ENCODE data around the gene AGBL5.
A peak's percentile ranks its signal among the peaks of the same experiment; 100 is the strongest.

Gene AGBL5

GRCh38 chr2:27050996-27051901 lies at the start of gene AGBL5:
Gene AGBL5, plus strand, starts transcription at chr2:27051668. Its CDS starts 1,291 bp downstream, at chr2:27052959.
- DNase-seq (ENCODE audit: low read depth), result peak; percentile 94

GRCh38 chr2:27001950-27002349 lies 49.5 kb upstream of the AGBL5 start:
- DNase-seq (ENCODE audit: low read depth), result no peak

- no peak for DNase-seq (ENCODE audit: low read depth)
Measured at GRCh38 chr2:27003007-27003406, 48.5 kb upstream of the AGBL5 start.

- no peak for DNase-seq (ENCODE audit: low read depth)
Measured at GRCh38 chr2:27003857-27004256, 47.6 kb upstream of the AGBL5 start.

GRCh38 chr2:27006602-27007415 lies 44.7 kb upstream of the AGBL5 start:
- DNase-seq (ENCODE audit: low read depth), result no peak

- DNase-seq (ENCODE audit: low read depth), result no peak
Measured at GRCh38 chr2:27007416-27008374, 43.8 kb upstream of the AGBL5 start.

- no peak for DNase-seq (ENCODE audit: low read depth)
Measured at GRCh38 chr2:27008678-27009077, 42.8 kb upstream of the AGBL5 start.

GRCh38 chr2:27009083-27009482 lies 42.4 kb upstream of the AGBL5 start:
- DNase-seq (ENCODE audit: low read depth), result no peak

- DNase-seq (ENCODE audit: low read depth), result no peak
Measured at GRCh38 chr2:27009716-27010115, 41.8 kb upstream of the AGBL5 start.

- DNase-seq (ENCODE audit: low read depth), result no peak
Measured at GRCh38 chr2:27010139-27010538, 41.3 kb upstream of the AGBL5 start.

GRCh38 chr2:27013738-27014137 lies 37.7 kb upstream of the AGBL5 start:
- no peak for DNase-seq (ENCODE audit: low read depth)

- no peak for DNase-seq (ENCODE audit: low read depth)
Measured at GRCh38 chr2:27014771-27015433, 36.6 kb upstream of the AGBL5 start.

- peak; percentile 16 for DNase-seq (ENCODE audit: low read depth)
Measured at GRCh38 chr2:27016801-27017325, 34.6 kb upstream of the AGBL5 start.

GRCh38 chr2:27018142-27018541 lies 33.3 kb upstream of the AGBL5 start:
- DNase-seq (ENCODE audit: low read depth), result no peak

GRCh38 chr2:27019459-27019858 lies 32.0 kb upstream of the AGBL5 start:
- DNase-seq (ENCODE audit: low read depth), result no peak

- no peak for DNase-seq (ENCODE audit: low read depth)
Measured at GRCh38 chr2:27019931-27020855, 31.3 kb upstream of the AGBL5 start.

- no peak for DNase-seq (ENCODE audit: low read depth)
Measured at GRCh38 chr2:27021253-27022049, 30.0 kb upstream of the AGBL5 start.

- no peak for DNase-seq (ENCODE audit: low read depth)
Measured at GRCh38 chr2:27023740-27024139, 27.7 kb upstream of the AGBL5 start.

- no peak for DNase-seq (ENCODE audit: low read depth)
Measured at GRCh38 chr2:27024188-27024587, 27.3 kb upstream of the AGBL5 start.
